GM21576 (cell line): ENCODE data around the gene EIF1AD.
"Not testable (repeated sequence)": the region's sequence is repeated elsewhere in the genome, so short reads cannot be mapped to it uniquely, and the experiment has no call there.

ENCODE experiments used
- ATAC-seq: cut with Tn5 transposase; IDR thresholded peaks from one replicate; pipeline ENCODE4 v1.9.1; 2021; ENCODE audit warnings: mild to moderate bottlenecking, moderate library complexity; ENCODE audit not compliant: unreplicated experiment

EIF1AD gene

DNA sequence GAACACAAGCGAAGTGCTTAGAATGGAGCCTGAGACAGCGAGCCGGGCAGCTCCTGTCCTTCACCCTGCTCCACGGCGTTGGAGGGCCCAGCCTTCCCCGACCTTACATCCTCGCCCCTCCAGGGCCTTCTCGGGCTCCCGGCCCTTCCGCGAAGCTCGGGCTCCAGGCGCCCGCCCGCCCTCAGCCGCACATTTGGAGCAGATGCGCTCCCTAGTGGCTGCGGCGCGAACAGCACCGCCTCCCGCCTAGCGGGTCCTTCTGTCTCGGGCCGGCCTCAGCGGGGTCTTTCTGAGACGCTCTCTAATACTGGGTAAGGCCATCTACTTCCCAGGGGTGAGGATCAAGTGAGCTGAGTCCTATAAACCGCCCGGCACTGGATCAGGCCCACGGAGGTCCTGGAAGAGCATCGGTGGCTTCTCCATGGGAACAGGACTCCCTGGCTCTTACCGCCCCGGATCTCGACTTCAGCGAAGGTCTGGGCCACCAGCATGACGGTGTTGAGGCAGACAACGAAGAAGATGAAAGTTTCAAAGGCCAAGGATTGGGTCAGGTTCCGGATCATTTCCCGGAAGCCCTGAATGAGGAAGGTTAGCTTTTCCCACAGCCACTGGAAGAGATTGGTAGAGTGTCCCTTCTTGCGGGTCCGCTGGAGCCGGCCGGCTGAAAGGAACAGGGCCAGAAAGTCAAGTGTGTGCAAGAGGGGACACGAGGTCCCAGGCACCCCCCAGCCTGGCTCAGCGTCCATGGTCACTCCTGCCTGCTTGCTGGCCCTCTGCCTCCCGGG is 20.6 kb upstream of the EIF1AD start:
- ATAC-seq = no peak

DNA sequence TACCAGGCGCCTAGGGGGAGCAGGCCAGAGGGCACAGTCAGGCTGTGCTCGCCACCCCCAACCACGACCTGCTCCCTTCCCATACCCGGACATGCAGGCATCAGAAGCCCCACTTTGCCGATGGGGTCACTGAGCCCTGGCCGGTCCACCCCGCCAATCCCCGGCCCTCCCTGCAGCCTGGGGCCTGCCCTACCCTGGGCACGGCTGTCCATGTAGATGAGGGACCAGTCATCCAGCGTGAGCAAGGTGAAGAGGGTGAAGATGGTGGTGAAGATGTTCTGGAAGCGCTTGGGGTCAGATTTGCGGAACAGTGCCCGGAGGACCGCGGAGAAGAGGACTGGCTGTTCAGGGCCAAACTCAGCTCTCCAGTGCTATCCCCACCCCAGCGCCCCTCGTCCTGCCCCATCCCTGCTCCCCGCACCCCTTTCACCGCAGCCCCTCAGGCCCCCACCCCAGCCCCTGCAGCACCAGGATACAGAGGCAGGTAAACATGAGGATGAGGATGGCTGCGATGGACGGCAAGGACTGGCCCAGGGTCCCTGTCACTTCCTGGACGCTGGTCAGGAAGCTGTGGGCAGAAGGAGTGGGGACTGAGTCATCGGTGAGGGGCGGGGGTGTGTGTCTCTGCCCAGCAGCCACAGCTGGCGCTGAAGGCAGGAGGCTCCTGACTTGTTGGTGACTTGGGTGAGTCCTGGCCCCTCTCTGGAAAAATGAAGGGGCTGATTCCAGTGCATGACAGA is 18.8 kb upstream of the EIF1AD start:
- ATAC-seq = no peak

DNA sequence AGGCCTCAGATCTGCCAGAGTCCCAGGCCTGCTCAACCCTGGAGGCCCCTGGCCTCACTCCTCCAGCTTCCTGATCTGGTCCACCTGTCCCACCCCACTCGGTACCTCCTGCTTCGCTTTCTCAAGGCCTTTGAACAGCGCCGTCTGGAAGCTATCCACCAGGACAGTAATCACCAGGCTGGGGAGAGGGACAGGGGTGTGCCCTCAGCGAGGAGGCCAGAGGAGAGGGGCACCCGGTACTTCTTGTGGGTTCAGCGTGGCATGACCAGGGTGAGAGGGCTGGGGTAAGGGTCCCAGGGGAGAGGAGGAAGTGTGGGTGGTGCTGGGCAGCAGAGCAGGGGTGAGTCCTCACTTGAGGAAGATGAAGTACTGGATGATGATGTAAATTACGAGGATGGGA is 18.3 kb upstream of the EIF1AD start:
- ATAC-seq = no peak

DNA sequence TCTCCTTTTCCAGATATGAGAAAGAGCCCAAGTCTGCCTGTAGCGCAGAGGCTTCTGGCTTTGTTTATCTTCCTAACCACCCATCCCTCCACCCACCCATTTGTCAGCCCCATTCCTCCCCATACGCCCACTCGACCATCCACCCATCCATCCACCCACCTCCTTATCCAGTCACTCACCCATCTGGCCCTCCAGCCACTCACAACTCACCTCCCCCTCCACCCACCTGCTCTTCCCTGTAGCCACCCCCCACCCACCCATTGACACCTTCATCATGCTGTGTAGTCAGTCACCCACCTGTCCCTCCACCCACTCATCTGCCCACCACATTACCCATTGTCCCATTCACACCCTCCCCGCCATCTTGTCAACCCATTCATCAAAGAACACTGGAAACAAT is 15.4 kb upstream of the EIF1AD start:
- ATAC-seq = no peak

DNA sequence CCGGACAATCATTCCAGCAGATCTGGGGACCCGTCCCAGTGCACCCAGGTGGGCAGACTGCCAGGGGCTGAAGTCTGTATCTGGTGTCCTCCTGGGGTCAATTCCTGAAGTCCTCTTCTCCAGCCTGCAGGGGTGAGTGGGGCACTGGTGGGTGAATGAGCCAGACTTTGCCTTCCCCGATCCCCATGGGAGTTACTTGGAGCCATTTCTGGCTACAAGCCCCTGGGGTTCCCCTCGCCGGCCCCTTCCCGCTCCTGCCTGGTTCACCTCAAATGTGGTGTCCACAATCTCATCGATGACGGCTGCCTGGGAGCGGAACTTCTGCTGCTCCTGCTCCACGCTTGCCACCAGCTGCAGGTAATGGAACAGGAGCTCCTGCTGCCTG is 14.8 kb upstream of the EIF1AD start:
- ATAC-seq = no peak

DNA sequence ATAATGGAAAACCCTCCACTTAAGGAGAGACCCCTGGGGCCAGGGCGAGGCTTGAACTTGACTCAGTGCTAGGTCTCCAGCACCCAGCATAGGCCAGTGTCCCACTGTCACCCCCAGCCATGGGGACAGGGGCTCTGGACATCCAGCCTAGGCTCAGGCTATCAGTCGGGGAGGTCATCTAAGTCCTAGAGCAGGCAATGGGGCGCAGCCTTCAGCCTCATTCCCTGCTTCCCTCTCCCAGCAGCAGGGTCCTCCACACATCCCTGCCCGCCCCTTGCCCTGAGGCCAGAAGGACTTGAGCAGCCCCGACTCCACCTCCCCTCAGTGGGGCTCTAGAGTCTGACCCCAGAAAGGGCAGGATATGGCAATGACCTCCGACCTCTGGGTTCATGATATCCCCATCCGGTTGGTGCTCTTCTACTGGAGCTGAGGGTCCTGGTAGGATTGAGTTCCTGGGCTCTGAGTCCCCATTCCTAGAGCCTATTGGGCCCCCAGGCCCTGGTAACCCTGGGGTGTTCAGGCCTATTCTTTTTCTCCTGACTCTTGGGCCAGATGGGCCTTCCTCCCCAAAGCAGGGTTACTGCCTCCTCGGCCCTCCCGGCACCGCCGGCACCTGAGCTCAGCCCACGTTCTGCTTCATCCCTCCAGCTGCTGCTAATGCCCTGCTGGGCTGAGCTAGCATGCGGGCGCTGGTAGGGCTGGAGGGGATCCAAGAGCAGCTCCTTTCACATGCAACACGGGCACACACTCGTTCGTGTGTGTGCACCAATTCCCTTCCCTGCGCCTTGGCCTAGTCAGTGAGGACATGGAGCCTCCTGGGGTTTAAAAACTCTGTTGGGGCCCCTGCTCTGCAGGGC is 14.2 kb upstream of the EIF1AD start:
- no peak for ATAC-seq

DNA sequence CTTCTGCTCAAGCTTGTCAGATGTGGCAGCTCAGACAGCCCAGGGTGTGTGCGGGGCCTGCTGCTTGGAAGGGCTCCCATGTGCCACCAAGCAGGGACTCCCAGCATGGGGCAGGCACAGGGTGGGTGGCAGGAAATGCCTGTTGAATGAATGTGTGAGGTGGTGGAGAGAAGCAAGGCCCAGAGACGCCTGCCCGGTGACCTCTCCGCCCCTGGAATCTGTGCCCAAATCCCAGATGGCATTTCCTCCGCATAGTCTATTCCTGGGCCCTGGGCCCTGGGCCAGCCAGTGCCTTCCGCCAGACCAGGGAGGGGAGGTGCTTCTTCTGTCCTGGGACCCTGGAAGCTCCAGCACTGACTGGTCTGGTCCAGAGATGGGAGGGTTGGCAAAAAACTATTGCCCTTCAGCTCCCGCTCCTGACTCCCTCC is 13.5 kb upstream of the EIF1AD start:
- no peak for ATAC-seq

DNA sequence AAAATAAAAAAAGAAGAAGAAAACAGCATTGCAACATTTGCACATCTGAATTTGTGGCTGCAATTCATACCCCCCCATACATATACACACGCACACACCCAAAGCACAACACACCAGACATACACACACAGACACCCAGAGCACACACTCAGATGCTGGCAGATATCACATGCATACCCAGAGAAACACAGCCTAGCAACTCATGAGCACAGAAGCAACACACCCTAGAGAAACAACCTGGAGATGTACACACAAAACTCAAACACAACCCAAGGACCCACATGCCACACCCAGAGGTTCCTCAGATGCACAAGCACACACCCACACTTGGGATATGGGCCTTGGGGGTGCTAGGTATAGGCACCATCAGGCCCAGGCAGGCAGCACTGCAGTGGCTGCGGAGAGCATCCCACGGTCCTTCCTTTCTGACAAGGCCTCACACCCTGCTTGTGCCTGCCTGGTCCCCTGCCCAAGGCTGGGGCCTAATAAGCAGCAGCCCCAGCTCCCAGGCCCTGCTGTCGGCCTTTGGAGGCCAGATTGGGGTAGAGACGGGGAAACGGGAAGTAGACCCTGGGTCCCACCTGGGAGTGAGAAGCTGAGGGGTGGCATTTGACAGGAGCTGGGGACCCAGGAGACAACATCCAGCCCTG is 13.0 kb upstream of the EIF1AD start:
- ATAC-seq = no peak

DNA sequence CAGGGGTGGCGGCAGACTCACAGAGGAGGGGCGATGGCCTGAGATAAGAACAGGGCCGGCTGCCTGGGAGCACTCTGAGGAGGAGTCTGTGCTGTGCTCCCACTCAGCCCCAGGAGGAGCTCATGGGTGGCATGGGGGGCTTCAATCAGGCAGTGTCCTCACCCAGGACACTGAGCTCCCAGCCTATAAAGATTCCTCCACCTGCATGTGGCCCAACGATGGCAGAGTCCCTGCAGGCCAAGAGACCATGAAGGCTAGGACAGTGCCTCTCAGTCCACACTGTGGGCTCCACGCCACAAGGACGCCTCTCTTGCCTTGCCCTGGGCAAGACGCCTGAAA is 11.8 kb upstream of the EIF1AD start:
- ATAC-seq = no peak

DNA sequence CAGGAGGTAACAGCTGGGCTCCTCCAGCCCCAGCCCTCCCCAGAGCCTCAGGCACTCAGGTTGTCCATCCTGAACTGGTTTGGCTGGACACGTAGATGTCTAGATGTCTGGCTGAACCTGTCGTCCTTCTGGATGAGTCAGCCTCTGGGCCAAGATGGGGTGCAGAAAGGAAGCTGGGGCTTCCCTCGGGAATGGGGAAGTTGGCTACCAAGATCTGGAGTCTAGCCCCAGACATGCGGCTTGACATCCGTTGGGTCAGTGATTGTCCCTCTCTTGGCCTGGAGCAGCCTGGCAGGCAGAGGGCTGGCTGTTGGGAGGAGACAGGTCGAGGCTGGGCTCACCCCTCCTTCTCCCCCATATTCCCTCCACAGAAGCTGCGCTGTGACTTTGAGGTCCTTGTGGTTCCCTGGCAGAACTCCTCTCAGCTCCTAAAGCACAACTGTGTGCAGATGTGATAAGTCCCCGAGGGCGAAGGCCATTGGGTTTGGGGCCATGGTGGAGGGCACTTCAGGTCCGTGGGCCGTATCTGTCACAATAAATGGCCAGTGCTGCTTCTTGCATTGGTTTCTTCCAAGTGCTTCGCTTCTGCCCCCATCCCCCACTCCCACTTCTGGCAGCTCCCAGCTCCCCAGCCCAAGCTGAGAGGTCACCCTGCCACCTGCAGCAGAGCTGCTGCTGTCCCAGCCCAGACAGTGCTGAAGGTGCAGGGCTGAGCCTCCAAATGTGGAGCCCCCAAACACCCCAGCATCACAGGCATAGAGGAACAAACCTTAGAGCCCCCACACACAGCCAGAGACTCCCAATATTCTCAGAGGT is 11.2 kb upstream of the EIF1AD start:
- no peak for ATAC-seq

DNA sequence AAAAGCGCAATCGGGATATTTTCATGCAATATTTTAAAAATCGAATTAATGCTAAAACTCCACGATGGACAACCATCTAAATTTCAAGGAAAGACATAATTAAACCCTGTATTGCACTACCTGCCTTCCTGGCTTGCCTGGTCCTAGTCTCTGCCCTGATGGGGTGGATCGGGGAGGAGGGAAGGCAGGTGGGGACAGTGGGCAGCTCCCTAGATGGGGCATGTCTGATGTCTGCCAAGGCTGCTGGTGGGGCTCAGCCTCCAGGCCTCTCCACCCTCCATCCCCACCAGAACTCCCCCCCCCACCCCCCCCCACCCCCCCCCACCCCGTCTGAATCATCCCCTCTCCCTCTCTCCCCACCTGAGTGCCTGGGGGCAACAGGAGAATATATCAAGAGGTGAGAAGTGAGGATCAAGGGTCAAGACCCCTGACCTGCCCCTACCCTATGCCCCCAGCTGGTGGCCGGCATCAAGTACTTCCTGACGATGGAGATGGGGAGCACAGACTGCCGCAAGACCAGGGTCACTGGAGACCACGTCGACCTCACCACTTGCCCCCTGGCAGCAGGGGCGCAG is 10.5 kb upstream of the EIF1AD start:
- no peak for ATAC-seq

DNA sequence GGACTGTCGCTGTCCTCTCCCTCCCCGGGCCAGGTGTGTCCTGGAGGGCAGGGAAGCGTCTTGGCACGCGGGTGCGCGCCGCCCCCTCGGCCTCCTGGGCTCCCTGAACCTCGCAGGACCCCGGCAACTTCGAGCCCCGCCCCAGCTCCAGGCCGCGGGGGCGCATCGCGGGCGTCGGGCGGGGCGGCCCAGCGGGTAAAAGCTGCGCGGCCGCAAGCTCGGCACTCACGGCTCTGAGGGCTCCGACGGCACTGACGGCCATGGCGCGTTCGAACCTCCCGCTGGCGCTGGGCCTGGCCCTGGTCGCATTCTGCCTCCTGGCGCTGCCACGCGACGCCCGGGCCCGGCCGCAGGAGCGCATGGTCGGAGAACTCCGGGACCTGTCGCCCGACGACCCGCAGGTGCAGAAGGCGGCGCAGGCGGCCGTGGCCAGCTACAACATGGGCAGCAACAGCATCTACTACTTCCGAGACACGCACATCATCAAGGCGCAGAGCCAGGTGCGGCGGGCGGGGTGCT is 9.9 kb upstream of the EIF1AD start, which contains the start of gene CST6:
CST6 (plus strand) TSS at position 224 of the 519 bp plus-strand sequence; CDS start at position 261, 37 bp downstream.
- no peak for ATAC-seq

DNA sequence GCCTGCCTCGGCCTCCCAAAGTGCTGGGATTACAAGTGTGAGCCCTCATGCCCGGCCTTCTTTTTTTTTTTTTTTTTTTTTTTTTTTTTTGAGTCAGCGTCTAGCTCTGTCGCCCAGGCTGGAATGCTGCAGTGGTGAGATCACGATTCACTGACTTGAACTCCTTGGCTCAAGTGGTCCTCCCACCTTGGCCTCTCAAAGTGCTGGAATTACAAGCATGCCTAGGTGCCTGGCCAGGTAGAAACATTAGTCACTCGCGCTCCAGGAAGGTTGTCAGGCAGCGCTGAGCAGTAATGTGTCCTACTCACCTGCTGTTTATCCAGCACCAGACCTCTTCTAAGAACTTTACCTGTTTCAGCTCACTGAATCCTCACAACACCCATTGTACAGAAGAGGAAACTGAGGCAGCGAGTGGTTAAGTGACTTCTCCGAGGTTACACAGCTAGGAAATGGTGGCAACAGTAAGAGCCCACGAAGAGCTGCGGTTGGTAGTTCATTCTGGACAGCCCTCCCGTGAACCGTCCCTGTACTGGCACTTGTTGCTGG is 9.4 kb upstream of the EIF1AD start:
- ATAC-seq = no peak

DNA sequence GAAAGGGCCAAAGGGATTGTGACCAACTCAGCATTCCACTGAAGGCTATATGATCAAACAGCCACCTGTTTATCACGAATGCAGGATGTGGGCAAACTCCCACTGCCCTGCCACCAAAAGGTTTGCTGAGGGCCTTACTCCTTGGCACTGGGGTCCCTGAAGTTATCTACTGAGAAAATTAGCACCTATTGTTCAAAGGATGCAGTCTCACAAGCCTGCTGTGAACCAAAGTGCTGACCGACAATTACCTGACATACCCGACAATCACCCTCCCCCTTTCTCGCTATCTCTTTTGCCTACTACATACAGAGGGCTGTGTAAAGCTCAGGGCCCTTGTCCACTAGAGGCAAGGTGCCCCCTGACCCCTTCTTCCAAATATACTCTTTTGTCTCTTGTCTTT is 8.1 kb upstream of the EIF1AD start:
- not testable (repeated sequence) for ATAC-seq

DNA sequence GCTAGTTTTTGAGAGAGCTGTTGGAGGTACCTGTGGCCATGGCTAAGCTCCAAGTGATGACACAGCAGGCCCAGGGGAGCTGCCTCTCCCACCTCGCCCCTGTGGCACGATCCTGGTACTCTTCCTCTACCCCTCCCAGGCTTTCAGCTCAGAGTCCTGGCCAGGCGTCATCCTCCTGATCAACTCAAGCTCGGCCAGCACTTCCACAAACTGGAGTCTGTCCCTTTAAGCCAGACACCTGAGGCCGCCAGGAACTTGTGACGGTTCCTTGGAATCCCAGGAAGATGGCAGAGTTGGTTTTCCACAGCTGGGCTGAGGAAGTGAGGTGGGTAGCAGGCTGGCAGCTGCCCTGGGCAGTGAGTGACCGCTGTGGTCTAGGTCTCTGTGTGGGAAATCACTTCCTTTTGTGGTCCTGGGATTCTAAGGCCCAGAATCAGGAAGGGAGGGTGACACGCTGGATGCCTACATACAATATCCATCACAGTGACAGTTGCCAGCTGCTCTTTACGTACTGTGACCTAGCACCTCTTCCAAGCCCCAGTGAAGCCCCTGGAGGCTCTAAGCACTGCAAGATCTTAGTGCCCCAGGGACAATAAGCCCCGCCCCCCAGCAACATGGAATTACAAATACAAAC is 6.6 kb upstream of the EIF1AD start:
- no peak for ATAC-seq

DNA sequence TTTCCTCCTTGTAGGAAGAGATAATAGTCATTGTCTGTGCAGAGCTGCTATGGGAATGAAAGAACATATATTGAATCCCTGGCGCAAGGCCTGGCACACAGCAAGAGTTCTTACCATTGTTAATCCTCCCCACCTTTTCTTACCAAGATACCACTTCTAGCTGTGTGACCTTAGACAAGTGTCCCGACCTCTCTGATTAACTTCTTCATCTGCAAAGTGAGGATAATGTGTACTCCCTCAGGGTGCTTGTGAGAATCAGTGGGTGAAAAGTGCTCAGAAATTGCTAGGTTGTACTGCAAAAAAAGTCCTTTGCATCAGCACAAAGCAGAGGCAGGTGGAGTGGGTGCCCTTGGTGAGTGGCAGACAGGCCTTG is 6.1 kb upstream of the EIF1AD start:
- ATAC-seq = no peak

DNA sequence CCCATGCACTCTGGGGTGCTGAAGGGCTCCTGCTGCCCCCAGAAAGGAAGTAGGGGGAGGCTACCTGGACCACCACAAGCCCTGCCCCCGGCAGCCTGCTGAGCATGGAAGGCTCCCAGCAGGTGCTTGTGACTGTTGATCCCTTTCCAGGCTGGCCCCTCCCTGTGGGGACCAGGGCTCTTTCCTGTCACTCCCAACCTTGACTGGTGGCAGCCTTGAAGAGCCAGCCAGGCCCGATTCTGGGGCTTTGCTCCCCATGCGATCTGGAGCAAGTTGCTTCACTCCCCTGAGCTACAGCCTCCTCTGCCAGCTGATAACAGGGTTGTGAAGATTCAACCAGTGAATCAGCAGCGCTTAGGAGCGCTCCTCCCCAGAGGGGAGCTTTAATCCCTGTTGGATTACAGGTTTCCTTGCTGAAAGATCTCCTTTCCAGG is 5.3 kb upstream of the EIF1AD start:
- no peak for ATAC-seq

DNA sequence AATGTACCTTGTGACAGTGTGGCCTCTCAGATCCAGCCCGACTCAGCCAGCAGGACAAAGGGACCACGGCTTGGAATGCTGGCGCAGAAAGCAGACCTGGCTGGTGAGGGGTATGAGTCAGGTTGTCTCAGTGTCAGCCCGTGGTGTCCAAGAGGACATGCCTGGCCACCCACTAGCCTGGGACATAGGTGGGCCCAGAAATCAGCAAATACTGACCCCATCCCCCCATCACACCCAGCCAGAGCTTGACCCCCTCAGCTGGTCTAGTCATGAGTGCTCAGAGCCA is 4.9 kb upstream of the EIF1AD start:
- no peak for ATAC-seq
